Measurements from ENCODE around the gene PPARGC1A. TPM values are rescaled to one million over a fixed set of nuclear protein-coding genes. Genes with fewer than 3 reads are reported as not detected.

Gene PPARGC1A
- total and polyA plus RNA-seq, 2 experiments from 2014 or later = 17.7 to 42.3 TPM

DNA sequence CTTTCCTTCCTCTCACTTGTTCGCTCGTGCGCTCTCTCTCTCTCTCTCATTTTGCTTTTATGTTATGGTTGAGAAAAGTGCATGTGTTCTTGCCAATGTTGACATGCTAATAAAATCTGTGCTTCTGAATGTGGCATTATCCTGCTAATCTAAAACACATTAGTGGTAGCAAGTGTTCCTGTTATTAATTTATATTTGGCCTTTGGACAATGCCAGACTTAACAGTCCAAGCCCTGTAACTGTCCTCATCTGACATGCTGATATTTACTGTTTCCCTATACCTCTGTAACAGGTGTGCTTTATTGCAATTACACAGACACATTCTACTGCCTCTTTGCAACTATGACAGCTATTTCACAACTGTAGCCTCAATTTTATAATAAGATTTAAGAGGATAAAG, 2.7 kb downstream of the PPARGC1A start:
- Histone ChIP-seq H3K4me1 (ENCODE audit: low read depth) (peaks cover 46% of the 10 kb centered on the region), H3K4me3 (peak overlapping the region; percentile 63), H3K36me3 (peaks cover 13% of the 10 kb centered on the region), H3K27ac (peak overlapping the region; percentile 2), H3K9me3 (ENCODE audit: low read depth) (no peaks in the 10 kb centered on the region), H3K27me3 (no peaks in the 10 kb centered on the region)
- TF ChIP-seq CTCF (IDR thresholded peaks at IDR 0.05; ENCODE audit: low read depth, low read length) = no peak
- no peak for DNase-seq (ENCODE audit: low read depth in 1 of 2, low spot score in 1 of 2)

- Histone ChIP-seq H3K27me3 (no peaks in the 10 kb centered on the region), H3K4me3 (peak overlapping the region; percentile 63), H3K9me3 (ENCODE audit: low read depth) (no peaks in the 10 kb centered on the region), H3K36me3 (peaks cover 13% of the 10 kb centered on the region), H3K4me1 (ENCODE audit: low read depth) (peaks cover 46% of the 10 kb centered on the region), H3K27ac (no peak overlapping the region)
- no peak for DNase-seq (ENCODE audit: low read depth in 1 of 2, low spot score in 1 of 2)
- no peak for TF ChIP-seq CTCF (IDR thresholded peaks at IDR 0.05; ENCODE audit: low read depth, low read length)
Measured at GRCh38 chr4:23885943-23886590, 3.8 kb downstream of the PPARGC1A start.

DNA sequence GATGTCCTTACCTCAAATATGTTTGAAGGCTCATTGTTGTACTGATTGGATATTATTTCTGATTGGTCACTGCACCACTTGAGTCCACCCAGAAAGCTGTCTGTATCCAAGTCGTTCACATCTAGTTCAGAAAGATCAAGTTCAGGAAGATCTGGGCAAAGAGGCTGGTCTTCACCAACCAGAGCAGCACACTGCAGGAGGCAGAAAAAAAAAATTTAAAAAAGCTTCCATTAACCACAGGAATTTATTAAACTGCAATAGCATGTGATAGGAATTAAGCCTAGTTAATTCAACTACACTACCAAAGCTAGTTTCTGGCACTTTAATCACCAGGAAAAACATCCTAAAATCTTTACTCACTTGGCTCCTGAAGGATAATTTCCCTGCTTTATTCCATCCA, 5.1 kb downstream of the PPARGC1A start:
- no peak overlapping the region for H3K4me3 ChIP-seq
- peaks cover 53% of the 10 kb centered on the region for H3K4me1 ChIP-seq (ENCODE audit: low read depth)
- DNase-seq (ENCODE audit: low read depth in 1 of 2, low spot score in 1 of 2) = peak in 1 of 2 donors; percentile 41
- H3K9me3 ChIP-seq (ENCODE audit: low read depth) = no peaks in the 10 kb centered on the region
- no peak for TF ChIP-seq CTCF (IDR thresholded peaks at IDR 0.05; ENCODE audit: low read depth, low read length)
- no peaks in the 10 kb centered on the region for H3K27me3 ChIP-seq
- H3K27ac ChIP-seq = no peak overlapping the region
- H3K36me3 ChIP-seq = peaks cover 15% of the 10 kb centered on the region

DNA sequence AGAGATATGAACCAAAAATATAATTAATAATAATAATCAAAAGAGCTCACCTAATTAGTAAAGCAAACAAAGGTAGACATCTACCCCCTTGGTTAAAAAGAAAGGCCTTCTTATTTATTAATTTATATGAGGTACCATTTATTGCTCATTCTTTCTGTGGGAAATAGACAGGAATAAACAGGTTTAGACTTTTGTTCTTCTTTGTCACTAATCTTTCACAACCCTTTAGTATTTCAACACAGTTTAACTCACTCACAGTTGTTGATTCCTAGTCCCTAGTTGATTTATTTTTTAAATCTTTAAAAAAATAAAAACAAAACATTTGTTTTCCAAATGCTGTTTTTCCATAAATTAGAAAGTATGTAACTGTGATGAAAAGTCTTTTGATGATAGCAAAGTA, 5.6 kb downstream of the PPARGC1A start:
- no peak for TF ChIP-seq CTCF (IDR thresholded peaks at IDR 0.05; ENCODE audit: low read depth, low read length)
- DNase-seq (ENCODE audit: low read depth in 1 of 2, low spot score in 1 of 2) = peak in 1 of 2 donors; percentile 5
- Histone ChIP-seq H3K4me3 (no peak overlapping the region), H3K27ac (no peak overlapping the region), H3K36me3 (peaks cover 15% of the 10 kb centered on the region), H3K27me3 (no peaks in the 10 kb centered on the region), H3K4me1 (ENCODE audit: low read depth) (peaks cover 57% of the 10 kb centered on the region), H3K9me3 (ENCODE audit: low read depth) (no peaks in the 10 kb centered on the region)

- no peaks in the 10 kb centered on the region for H3K9me3 ChIP-seq (ENCODE audit: low read depth)
- H3K4me1 ChIP-seq (ENCODE audit: low read depth) = peaks cover 68% of the 10 kb centered on the region
- H3K27me3 ChIP-seq = no peaks in the 10 kb centered on the region
- peak overlapping the region; percentile 95 for H3K27ac ChIP-seq
- peaks cover 15% of the 10 kb centered on the region for H3K36me3 ChIP-seq
- no peak for TF ChIP-seq CTCF (IDR thresholded peaks at IDR 0.05; ENCODE audit: low read depth, low read length)
- H3K4me3 ChIP-seq = no peak overlapping the region
- DNase-seq (ENCODE audit: low read depth in 1 of 2, low spot score in 1 of 2) = no peak
Measured at GRCh38 chr4:23882976-23883531, 6.8 kb downstream of the PPARGC1A start.
